Spleen (tissue), 11 donors: ENCODE measurements around the gene P4HTM. TPM values are rescaled to one million over a fixed set of nuclear protein-coding genes. Genes with fewer than 3 reads are reported as not detected.
A peak's percentile ranks its signal among the peaks of the same experiment; 100 is the strongest.

Experiments
- DNase-seq: peaks from one replicate; pipeline ENCODE4 v3.0.0-alpha.2; 2020
- H3K27ac ChIP-seq, 8 donors: fragments of 200-600 bp; sonication (generic) in 7 of 8; 1 replicate in 4 of 8; 2 replicates in 4 of 8; pipeline versions ENCODE4 v1.5.0 to v1.8.0; 2016 to 2021; ENCODE audit warnings: inconsistent platforms in 4 of 8, mild to moderate bottlenecking in 4 of 8, moderate library complexity in 1 of 8
- H3K27me3 ChIP-seq, 7 donors: fragments of 200-600 bp; sonication (generic) in 6 of 7; replicated peaks in 1 of 7; 1 replicate in 4 of 7; 2 replicates in 3 of 7; pipeline versions ENCODE4 v1.5.0 to v1.8.0; 2016 to 2021; ENCODE audit warnings: inconsistent platforms in 3 of 7, mild to moderate bottlenecking in 1 of 7
- H3K36me3 ChIP-seq, 6 donors: fragments of 200-600 bp; sonication (generic) in 5 of 6; 1 replicate in 4 of 6; 2 replicates in 2 of 6; pipeline versions ENCODE4 v1.5.0 to v1.8.0; 2016 to 2021; ENCODE audit warnings: inconsistent platforms in 2 of 6
- H3K4me1 ChIP-seq, 6 donors: fragments of 200-600 bp; sonication (generic) in 5 of 6; 1 replicate in 3 of 6; 2 replicates in 3 of 6; pipeline versions ENCODE4 v1.5.0 to v1.8.0; 2016 to 2021; ENCODE audit warnings: inconsistent platforms in 3 of 6
- H3K4me3 ChIP-seq, 8 donors: fragments of 200-600 bp; sonication (generic) in 7 of 8; 1 replicate in 4 of 8; 2 replicates in 4 of 8; pipeline versions ENCODE4 v1.5.0 to v1.8.0; 2016 to 2021; ENCODE audit warnings: inconsistent platforms in 4 of 8, mild to moderate bottlenecking in 4 of 8, moderate library complexity in 2 of 8
- H3K9me3 ChIP-seq, 8 donors: fragments of 200-600 bp; sonication (generic) in 7 of 8; 1 replicate in 4 of 8; 2 replicates in 4 of 8; pipeline versions ENCODE4 v1.5.0 to v1.8.0; 2016 to 2021; ENCODE audit warnings: inconsistent platforms in 4 of 8
- POLR2A ChIP-seq, 3 donors: fragments of 450-650 bp; IDR thresholded peaks; one replicate each; pipeline ENCODE4 v1.5.1; 2017; ENCODE audit warnings: antibody characterized with exemption in 3 of 3, mild to moderate bottlenecking in 1 of 3
- POLR2AphosphoS5 ChIP-seq, 3 donors: sonication (generic); formaldehyde crosslinking; IDR thresholded peaks; one replicate each; pipeline ENCODE4 v1.5.1; 2017; ENCODE audit warnings: antibody characterized with exemption in 3 of 3
- WGBS, 5 donors: extraction: QIAGEN DNeasy Blood & Tissue Kit in 3 of 5; methylation state at CpG; one replicate each; pipeline versions ENCODE4 v1.1.5 to v1.1.7; 2013 to 2018; 5-methylcytosine and 5-hydroxymethylcytosine counted together
- intact Hi-C: fragments of 100-400 bp; cut with DNase I; formaldehyde crosslinking; loops from one replicate; pipeline ENCODE4 v1.15.0; 2023; ENCODE audit warnings: low total_unique reads
- polyA plus RNA-seq, 3 donors: library from polyadenylated mRNA; stranded (reverse); fragments of 200-250 nt; gene quantifications; one replicate each; pipeline ENCODE4 v1.2.1, GENCODE V29; 2013
- total RNA-seq, 7 donors: library from RNA; depleted of rRNA in 3 of 7; stranded (reverse); fragments of >200 nt in 3 of 7; fragmentation: NEBNext Ultra II Directional in 4 of 7; extraction: Animal tissue kit (Norgen Biotek cat#: 25700) in 4 of 7; gene quantifications; one replicate each; pipeline versions ENCODE4 v1.1.0 to v1.2.1, GENCODE V29; 2016 to 2021
- TF ChIP-seq, protein P1 (sequence below), 11 experiments: fragments of 200-600 bp in 7 of 11; fragments of 450-650 bp in 4 of 11; sonication (generic) in 4 of 11; IDR thresholded peaks in 8 of 11; conservative IDR thresholded peaks in 3 of 11; 1 replicate in 7 of 11; 2 replicates in 4 of 11; pipeline versions ENCODE4 v1.4.0 to v1.8.0; 2016 to 2021; ENCODE audit warnings: antibody characterized with exemption in 11 of 11, inconsistent platforms in 4 of 11, mild to moderate bottlenecking in 1 of 11
- donor health status: healthy with polysubstance abuse.
- donor health status: DM: no; HTN: no; CAD: no; lungs with moderate emphysema.
- donor health status: DM: no; HTN: no; CAD: no.
- donor health status: Bipolar disorder and iron deficiency.
- donor health status: healthy.
- donor health status: DM: no; HTN: no; CAD: no.
- donor health status: DM: yes; HTN: yes; CAD: no.

P4HTM gene
- total and polyA plus RNA-seq, 10 donors = 20.8 to 49.3 (median 31.1) TPM

DNA sequence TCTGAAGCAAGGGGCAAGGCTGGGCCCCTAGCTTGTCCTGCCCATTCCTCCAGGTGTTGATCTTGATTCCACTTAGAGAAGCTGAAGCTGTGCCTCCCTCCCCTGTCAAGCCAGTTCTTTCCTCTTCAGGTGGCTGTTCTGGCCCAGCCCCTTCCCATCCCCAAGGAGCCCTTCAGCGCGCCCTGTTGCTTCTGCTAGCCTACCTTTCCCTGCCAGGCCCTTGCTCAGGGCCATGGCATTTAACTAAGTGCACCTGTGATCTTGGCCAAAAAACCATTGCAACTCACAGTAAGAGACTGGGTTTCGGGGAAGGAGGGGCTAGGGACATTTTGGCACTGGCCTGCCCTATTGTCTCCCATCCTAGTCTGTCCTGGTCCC, 15.3 kb downstream of the P4HTM start:
- intact Hi-C loops = no loop called here
- no peak for TF ChIP-seq POLR2A (IDR thresholded peaks at IDR 0.05)
- H3K4me1 ChIP-seq = peaks cover 12 to 37% (median 25%) of the 10 kb centered on the region in 6 donors
- 94 to 100% (median 99%) methylated on average over 3 of the region's 3 CpGs for WGBS, 5 donors
- no peak for DNase-seq
- H3K4me3 ChIP-seq = no peak overlapping the region
- no peak overlapping the region for H3K27ac ChIP-seq
- H3K9me3 ChIP-seq = no peaks in the 10 kb centered on the region
- H3K27me3 ChIP-seq = no peaks in the 10 kb centered on the region
- H3K36me3 ChIP-seq = peaks cover 0 to 23% (median 0%) of the 10 kb centered on the region in 6 donors

DNA sequence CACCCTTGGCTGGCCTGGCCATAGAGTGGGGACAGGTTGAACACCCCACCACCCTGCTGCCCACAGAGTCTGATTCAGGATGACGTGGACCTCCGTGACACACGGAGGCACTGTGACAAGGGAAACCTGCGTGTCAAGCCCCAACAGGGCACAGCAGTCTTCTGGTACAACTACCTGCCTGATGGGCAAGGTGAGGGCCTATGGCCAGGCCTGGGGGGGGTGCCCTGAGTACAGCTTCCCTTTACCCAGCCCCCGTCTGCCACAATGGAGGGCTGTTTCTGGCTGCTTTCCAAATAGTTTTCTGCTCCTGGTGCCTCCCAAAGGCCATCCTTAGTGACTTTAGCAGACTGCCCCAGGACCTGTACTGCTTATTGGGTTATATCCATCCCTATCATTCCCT, 16.0 kb downstream of the P4HTM start:
- WGBS, 5 donors = 86 to 100% (median 95%) methylated on average over 5 of the region's 5 CpGs
- Histone ChIP-seq H3K4me3 (peak overlapping the region in 4 of 8 donors; percentile 77 to 88 (median 80)), H3K27me3 (no peaks in the 10 kb centered on the region), H3K4me1 (peaks cover 12 to 44% (median 25%) of the 10 kb centered on the region in 6 donors), H3K36me3 (peaks cover 0 to 26% (median 0%) of the 10 kb centered on the region in 6 donors), H3K27ac (peak overlapping the region in 6 of 8 donors; percentile 94 to 98 (median 95)), H3K9me3 (no peaks in the 10 kb centered on the region)
- TF ChIP-seq, protein P1, sequence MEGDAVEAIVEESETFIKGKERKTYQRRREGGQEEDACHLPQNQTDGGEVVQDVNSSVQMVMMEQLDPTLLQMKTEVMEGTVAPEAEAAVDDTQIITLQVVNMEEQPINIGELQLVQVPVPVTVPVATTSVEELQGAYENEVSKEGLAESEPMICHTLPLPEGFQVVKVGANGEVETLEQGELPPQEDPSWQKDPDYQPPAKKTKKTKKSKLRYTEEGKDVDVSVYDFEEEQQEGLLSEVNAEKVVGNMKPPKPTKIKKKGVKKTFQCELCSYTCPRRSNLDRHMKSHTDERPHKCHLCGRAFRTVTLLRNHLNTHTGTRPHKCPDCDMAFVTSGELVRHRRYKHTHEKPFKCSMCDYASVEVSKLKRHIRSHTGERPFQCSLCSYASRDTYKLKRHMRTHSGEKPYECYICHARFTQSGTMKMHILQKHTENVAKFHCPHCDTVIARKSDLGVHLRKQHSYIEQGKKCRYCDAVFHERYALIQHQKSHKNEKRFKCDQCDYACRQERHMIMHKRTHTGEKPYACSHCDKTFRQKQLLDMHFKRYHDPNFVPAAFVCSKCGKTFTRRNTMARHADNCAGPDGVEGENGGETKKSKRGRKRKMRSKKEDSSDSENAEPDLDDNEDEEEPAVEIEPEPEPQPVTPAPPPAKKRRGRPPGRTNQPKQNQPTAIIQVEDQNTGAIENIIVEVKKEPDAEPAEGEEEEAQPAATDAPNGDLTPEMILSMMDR (IDR thresholded peaks at IDR 0.05 in 8 of 11, conservative IDR thresholded peaks at IDR 0.05 in 3 of 11) = no peak
- TF ChIP-seq POLR2A (IDR thresholded peaks at IDR 0.05) (no peak), POLR2AphosphoS5 (IDR thresholded peaks at IDR 0.05) (no peak)
- intact Hi-C loops = no loop called here
- no peak for DNase-seq

DNA sequence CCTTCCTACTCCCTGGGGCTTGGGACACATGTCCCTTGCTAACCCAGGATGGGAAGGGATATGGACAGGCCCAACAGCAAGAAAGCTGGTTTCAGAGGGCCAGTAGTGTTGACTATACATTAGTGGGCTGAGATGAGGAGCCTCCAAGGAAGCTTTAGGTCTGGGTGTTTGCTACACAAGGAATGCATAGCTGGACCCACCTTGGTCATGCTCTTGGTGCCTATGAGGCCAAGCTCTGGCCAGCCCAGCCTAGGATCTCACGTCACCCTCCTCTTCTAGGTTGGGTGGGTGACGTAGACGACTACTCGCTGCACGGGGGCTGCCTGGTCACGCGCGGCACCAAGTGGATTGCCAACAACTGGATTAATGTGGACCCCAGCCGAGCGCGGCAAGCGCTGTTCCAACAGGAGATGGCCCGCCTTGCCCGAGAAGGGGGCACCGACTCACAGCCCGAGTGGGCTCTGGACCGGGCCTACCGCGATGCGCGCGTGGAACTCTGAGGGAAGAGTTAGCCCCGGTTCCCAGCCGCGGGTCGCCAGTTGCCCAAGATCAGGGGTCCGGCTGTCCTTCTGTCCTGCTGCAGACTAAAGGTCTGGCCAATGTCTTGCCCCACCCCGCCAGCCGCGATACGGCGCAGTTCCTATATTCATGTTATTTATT, 16.5 kb downstream of the P4HTM start:
- Histone ChIP-seq H3K27me3 (no peaks in the 10 kb centered on the region), H3K4me3 (peak overlapping the region; percentile 74 to 90 (median 80)), H3K27ac (peak overlapping the region; percentile 93 to 98 (median 95)), H3K36me3 (peaks cover 0 to 29% (median under 1%) of the 10 kb centered on the region in 6 donors), H3K9me3 (no peaks in the 10 kb centered on the region), H3K4me1 (peaks cover 12 to 49% (median 28%) of the 10 kb centered on the region in 6 donors)
- no peak for TF ChIP-seq POLR2AphosphoS5 (IDR thresholded peaks at IDR 0.05)
- TF ChIP-seq, protein P1 (IDR thresholded peaks at IDR 0.05 in 8 of 11, conservative IDR thresholded peaks at IDR 0.05 in 3 of 11) = no peak
- no peak for TF ChIP-seq POLR2A (IDR thresholded peaks at IDR 0.05)
- WGBS, 5 donors = 1 to 5% (median 2%) methylated on average over 29 to 32 of the region's 32 CpGs
- intact Hi-C loops = no loop called here
- DNase-seq = no peak

DNA sequence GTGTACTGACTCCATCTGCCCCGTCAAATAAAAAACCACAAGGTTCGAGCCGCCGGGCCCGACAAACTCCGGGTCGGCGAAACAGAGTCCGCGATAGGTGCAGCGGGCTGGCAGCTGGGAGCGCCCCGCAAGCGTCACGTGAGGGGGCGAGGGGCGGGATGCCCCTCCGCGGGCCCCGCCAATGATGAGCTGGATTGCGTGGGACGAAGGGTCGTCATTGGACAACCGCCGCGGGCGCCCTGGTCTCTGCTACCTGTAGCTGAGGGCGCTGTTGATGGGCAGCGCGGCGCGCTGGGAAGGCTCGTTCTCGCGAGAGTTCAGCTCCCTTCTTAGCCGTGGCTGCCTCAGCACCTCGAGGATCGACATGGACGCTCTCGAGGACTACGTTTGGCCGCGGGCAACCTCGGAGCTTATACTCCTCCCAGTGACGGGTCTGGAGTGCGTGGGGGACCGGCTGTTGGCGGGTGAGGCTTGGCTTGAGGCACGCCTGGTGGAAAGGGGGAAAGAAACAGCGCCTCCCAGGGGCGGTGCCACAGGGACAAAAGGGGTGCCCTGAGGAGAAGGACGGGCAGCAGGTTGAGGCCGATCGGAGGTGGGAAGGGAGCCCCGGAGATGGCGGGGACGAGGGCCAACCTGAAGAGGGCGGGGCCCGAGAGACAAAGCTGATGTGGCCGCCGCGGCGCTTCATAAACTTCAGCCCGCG, 17.2 kb downstream of the P4HTM start, which contains the start of gene WDR6:
WDR6 (plus strand) TSS at position 324 of the 703 bp plus-strand sequence; CDS start at position 365, 41 bp downstream.
- intact Hi-C loops = no loop called here
- TF ChIP-seq, protein P1 (IDR thresholded peaks at IDR 0.05 in 8 of 11, conservative IDR thresholded peaks at IDR 0.05 in 3 of 11) = peak in 10 of 11 experiments; percentile 20 to 67 (median 56)
- TF ChIP-seq POLR2A (IDR thresholded peaks at IDR 0.05) (peak; percentile 36 to 65 (median 47)), POLR2AphosphoS5 (IDR thresholded peaks at IDR 0.05) (peak; percentile 95 to 96 (median 95))
- Histone ChIP-seq H3K4me3 (peak within 1 kb of the TSS; percentile 74 to 90 (median 80)), H3K36me3 (peaks cover 0 to 29% (median 7%) of the 10 kb centered on the region in 6 donors), H3K4me1 (peaks cover 19 to 56% (median 35%) of the 10 kb centered on the region in 6 donors), H3K27ac (peak within 1 kb of the TSS; percentile 93 to 98 (median 95)), H3K27me3 (no peaks in the 10 kb centered on the region), H3K9me3 (no peaks in the 10 kb centered on the region)
- peak; percentile 99 for DNase-seq
- 0 to 1% (median 0%) methylated on average over 27 to 65 of the region's 65 CpGs for WGBS, 5 donors
